ENCODE data around the gene DOK3.
A peak's percentile ranks its signal among the peaks of the same experiment; 100 is the strongest.

DOK3 gene

DNA sequence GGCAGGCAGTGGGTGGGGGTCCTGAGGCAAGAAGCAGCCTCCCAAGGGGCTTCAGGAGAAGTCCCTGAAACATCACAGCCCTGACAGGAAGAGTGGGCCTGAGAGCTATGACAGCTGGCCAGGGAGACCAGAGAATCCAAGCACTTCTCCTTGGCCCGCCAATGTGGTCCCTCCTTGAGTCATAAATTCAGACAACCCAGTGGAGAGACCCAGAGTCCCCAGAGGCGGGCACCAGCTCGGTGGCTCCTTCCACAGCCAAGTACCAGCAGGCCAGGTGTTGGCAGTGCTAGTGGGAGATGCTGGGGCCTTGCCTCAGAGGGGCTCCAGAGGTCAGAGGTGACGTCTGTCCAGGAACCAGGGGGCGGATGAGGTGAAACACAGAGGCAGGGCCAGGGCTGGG lies 1.6 kb upstream of the DOK3 start:
- peaks cover 11% of the 10 kb centered on the region for H3K36me3 ChIP-seq (ENCODE audit: low read length)
- TF ChIP-seq, protein P1, sequence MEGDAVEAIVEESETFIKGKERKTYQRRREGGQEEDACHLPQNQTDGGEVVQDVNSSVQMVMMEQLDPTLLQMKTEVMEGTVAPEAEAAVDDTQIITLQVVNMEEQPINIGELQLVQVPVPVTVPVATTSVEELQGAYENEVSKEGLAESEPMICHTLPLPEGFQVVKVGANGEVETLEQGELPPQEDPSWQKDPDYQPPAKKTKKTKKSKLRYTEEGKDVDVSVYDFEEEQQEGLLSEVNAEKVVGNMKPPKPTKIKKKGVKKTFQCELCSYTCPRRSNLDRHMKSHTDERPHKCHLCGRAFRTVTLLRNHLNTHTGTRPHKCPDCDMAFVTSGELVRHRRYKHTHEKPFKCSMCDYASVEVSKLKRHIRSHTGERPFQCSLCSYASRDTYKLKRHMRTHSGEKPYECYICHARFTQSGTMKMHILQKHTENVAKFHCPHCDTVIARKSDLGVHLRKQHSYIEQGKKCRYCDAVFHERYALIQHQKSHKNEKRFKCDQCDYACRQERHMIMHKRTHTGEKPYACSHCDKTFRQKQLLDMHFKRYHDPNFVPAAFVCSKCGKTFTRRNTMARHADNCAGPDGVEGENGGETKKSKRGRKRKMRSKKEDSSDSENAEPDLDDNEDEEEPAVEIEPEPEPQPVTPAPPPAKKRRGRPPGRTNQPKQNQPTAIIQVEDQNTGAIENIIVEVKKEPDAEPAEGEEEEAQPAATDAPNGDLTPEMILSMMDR (IDR thresholded peaks at IDR 0.05; ENCODE audit: insufficient read depth, low read length, poor library complexity, severe bottlenecking): no peak
- no peak for TF ChIP-seq EZH2phosphoT487 (conservative IDR thresholded peaks at IDR 0.05; ENCODE audit: low read length)
- H3K9me2 ChIP-seq (replicated peaks; ENCODE audit: insufficient read depth, low read length): no peaks in the 10 kb centered on the region
- peak overlapping the region; percentile 95 for H3K27ac ChIP-seq (ENCODE audit: low read depth, low read length)
- H3K4me3 ChIP-seq (ENCODE audit: insufficient read depth, low read length, poor library complexity, severe bottlenecking): no peak overlapping the region
- no peaks in the 10 kb centered on the region for H4K20me1 ChIP-seq (ENCODE audit: low read depth, low read length)
- peak overlapping the region; percentile 92 for H3K4me2 ChIP-seq (ENCODE audit: low read depth, low read length, poor library complexity, severe bottlenecking)
- peak overlapping the region; percentile 88 for H3K9ac ChIP-seq (ENCODE audit: low read length)
- H3K9me3 ChIP-seq (ENCODE audit: insufficient read depth, low read length): no peaks in the 10 kb centered on the region
- H3F3A ChIP-seq (ENCODE audit: insufficient read depth): peaks cover 35% of the 10 kb centered on the region
- H3K79me2 ChIP-seq (ENCODE audit: insufficient read depth, low read length): peaks cover 37% of the 10 kb centered on the region
- H2AFZ ChIP-seq (ENCODE audit: low read depth, low read length, severe bottlenecking): no peak overlapping the region
- no peaks in the 10 kb centered on the region for H3K27me3 ChIP-seq (ENCODE audit: low read length)

DNA sequence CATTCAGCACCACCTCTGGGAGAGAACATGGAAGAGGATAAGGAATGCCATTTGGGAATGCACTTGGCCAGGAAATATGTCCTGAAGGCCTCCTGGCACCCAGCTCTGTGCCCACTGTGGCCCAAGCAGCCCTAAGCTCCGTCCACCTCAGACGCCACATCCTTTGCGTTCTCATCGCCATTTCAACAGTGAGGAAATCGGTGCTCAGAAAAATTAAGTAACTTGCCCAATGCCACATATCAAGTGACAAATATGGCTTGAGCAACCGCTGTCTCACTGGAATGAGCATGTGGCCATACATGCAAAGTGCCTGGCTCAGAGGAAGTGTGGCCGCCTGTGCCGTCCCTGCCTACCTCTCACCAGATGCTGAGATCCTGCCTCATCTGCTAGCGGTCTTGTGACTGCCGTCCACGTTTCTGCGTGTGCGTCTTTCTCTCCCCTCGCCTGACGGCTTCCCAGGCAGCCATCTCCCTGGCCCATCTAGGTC lies 984 bp upstream of the DOK3 start:
- Histone ChIP-seq H3K9me2 (replicated peaks; ENCODE audit: insufficient read depth, low read length) (no peaks in the 10 kb centered on the region), H3K9ac (ENCODE audit: low read length) (peak overlapping the region; percentile 88), H3K79me2 (ENCODE audit: insufficient read depth, low read length) (peaks cover 31% of the 10 kb centered on the region), H4K20me1 (ENCODE audit: low read depth, low read length) (no peaks in the 10 kb centered on the region), H3K36me3 (ENCODE audit: low read length) (peaks cover 10% of the 10 kb centered on the region), H3F3A (ENCODE audit: insufficient read depth) (peaks cover 35% of the 10 kb centered on the region), H3K27ac (ENCODE audit: low read depth, low read length) (peak overlapping the region; percentile 95), H2AFZ (ENCODE audit: low read depth, low read length, severe bottlenecking) (no peak overlapping the region), H3K9me3 (ENCODE audit: insufficient read depth, low read length) (no peaks in the 10 kb centered on the region), H3K4me2 (ENCODE audit: low read depth, low read length, poor library complexity, severe bottlenecking) (peak overlapping the region; percentile 92), H3K4me3 (ENCODE audit: insufficient read depth, low read length, poor library complexity, severe bottlenecking) (peak overlapping the region; percentile 66), H3K27me3 (ENCODE audit: low read length) (no peaks in the 10 kb centered on the region)
- TF ChIP-seq, protein P1 (IDR thresholded peaks at IDR 0.05; ENCODE audit: insufficient read depth, low read length, poor library complexity, severe bottlenecking): no peak
- no peak for TF ChIP-seq EZH2phosphoT487 (conservative IDR thresholded peaks at IDR 0.05; ENCODE audit: low read length)

DNA sequence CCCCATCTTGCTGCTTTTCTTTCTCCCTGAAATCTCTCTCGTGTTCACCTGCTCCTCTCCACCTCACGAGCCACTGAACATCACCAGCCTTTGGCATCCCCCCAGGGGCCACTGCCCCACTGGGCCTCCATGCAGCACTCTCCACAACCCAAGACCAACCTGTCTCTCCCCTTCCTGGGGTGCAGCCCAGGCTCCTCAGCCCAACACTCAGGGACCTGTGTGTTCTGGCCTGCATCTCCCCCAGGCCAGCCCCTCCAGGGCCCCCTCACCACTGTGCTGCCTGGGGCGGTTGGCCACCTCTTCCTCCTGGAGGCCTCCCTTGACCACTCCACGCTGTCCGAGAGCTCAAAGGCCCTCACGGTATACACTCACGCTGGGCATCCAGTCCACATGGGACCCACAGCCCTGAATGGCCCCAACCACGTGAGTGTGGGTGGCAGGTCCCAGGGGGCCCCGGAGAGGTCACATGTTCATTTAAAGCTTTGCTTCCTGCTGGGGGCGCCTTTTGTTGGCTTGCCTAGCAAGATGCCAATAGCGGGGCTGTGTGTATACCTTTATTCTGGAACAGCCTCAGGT lies 453 bp upstream of the DOK3 start:
- Histone ChIP-seq H3K9me2 (replicated peaks; ENCODE audit: insufficient read depth, low read length) (no peaks in the 10 kb centered on the region), H3K79me2 (ENCODE audit: insufficient read depth, low read length) (peaks cover 26% of the 10 kb centered on the region), H3K27me3 (ENCODE audit: low read length) (no peaks in the 10 kb centered on the region), H2AFZ (ENCODE audit: low read depth, low read length, severe bottlenecking) (no peak overlapping the region), H3K36me3 (ENCODE audit: low read length) (peaks cover 5% of the 10 kb centered on the region), H3F3A (ENCODE audit: insufficient read depth) (peaks cover 35% of the 10 kb centered on the region), H3K4me2 (ENCODE audit: low read depth, low read length, poor library complexity, severe bottlenecking) (peak overlapping the region; percentile 92), H3K27ac (ENCODE audit: low read depth, low read length) (peak overlapping the region; percentile 95), H3K4me3 (ENCODE audit: insufficient read depth, low read length, poor library complexity, severe bottlenecking) (peak overlapping the region; percentile 66), H3K9ac (ENCODE audit: low read length) (peak overlapping the region; percentile 88), H4K20me1 (ENCODE audit: low read depth, low read length) (no peaks in the 10 kb centered on the region), H3K9me3 (ENCODE audit: insufficient read depth, low read length) (no peaks in the 10 kb centered on the region)
- TF ChIP-seq, protein P1 (IDR thresholded peaks at IDR 0.05; ENCODE audit: insufficient read depth, low read length, poor library complexity, severe bottlenecking): peak; percentile 47
- TF ChIP-seq EZH2phosphoT487 (conservative IDR thresholded peaks at IDR 0.05; ENCODE audit: low read length): no peak

All from SU-DHL-6 (cell line).